ENCODE data around the gene LDB2.

DNA sequence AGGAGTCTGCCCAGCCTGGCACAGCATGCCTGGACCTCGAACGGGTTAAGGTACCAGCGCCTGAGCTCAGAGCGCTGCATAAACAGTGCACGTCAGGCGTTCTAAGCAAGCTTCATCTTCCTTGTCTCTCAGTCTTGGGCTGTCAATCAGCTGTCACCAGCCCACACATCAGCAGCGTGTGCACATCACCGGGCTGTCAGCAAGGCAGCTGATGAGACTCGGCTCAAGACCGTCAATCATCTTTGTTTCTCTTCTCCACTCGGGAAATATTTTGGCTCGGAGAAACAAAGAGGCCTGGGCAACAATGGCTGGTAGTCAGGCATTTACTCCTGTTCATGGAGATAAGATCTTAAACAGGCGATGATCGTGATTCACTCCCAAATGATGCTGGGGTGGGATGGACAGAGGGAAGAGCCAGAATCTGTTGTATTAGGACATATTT, 141.3 kb downstream of the LDB2 start:
- no peak for TF ChIP-seq CTCF (conservative IDR thresholded peaks at IDR 0.05)
- no peak for TF ChIP-seq EZH2 (IDR thresholded peaks at IDR 0.05; ENCODE audit: low read depth)
